SKM-1 treated with dmso at 0.1 percent for 144 hours (cell line): ENCODE measurements around the gene C18orf63.
"Not testable (repeated sequence)": the region's sequence is repeated elsewhere in the genome, so short reads cannot be mapped to it uniquely, and the experiment has no call there.

ENCODE experiments used
- DNase-seq: peaks from one replicate; lab custom pipeline; 2025; ENCODE audit not compliant: unreplicated experiment; lab: John Stamatoyannopoulos, UW

C18orf63 gene

GRCh38 chr18:74286106-74286855, 29.4 kb upstream of the C18orf63 start:
- DNase-seq, result no peak

GRCh38 chr18:74286856-74287255, 28.8 kb upstream of the C18orf63 start:
- no peak for DNase-seq

- DNase-seq, result no peak
These were observed 27.6 kb upstream of the C18orf63 start for GRCh38 chr18:74288041-74288440.

GRCh38 chr18:74288730-74289129, 26.9 kb upstream of the C18orf63 start:
- DNase-seq, result no peak

GRCh38 chr18:74289137-74289536, 26.5 kb upstream of the C18orf63 start:
- DNase-seq, result no peak

GRCh38 chr18:74290021-74290420, 25.6 kb upstream of the C18orf63 start:
- no peak for DNase-seq

GRCh38 chr18:74290794-74291471, 24.7 kb upstream of the C18orf63 start:
- DNase-seq, result no peak

GRCh38 chr18:74291472-74291770, 24.2 kb upstream of the C18orf63 start:
- DNase-seq, result no peak

GRCh38 chr18:74291771-74292540, 23.7 kb upstream of the C18orf63 start, which contains the start of gene CYB5A:
Gene CYB5A, minus strand, starts transcription at chr18:74291963. Its CDS starts 88 bp downstream, at chr18:74291875.
- DNase-seq, result peak; percentile 90

GRCh38 chr18:74292541-74292858, 23.1 kb upstream of the C18orf63 start:
- no peak for DNase-seq

- DNase-seq, result not testable (repeated sequence)
These were observed 22.7 kb upstream of the C18orf63 start for GRCh38 chr18:74292982-74293381.

GRCh38 chr18:74294526-74294925, 21.1 kb upstream of the C18orf63 start:
- no peak for DNase-seq

- DNase-seq, result no peak
These were observed 16.5 kb upstream of the C18orf63 start for GRCh38 chr18:74299162-74299561.

- no peak for DNase-seq
These were observed 15.9 kb upstream of the C18orf63 start for GRCh38 chr18:74299746-74300145.

- DNase-seq, result no peak
These were observed 12.3 kb upstream of the C18orf63 start for GRCh38 chr18:74303306-74303705.

- DNase-seq, result no peak
These were observed 11.7 kb upstream of the C18orf63 start for GRCh38 chr18:74303936-74304335.

- peak; percentile 40 for DNase-seq
These were observed 5.2 kb upstream of the C18orf63 start for GRCh38 chr18:74310411-74310810.

- DNase-seq, result no peak
These were observed 4.6 kb upstream of the C18orf63 start for GRCh38 chr18:74311000-74311399.

GRCh38 chr18:74314759-74315463, 728 bp upstream of the C18orf63 start:
- no peak for DNase-seq

GRCh38 chr18:74316257-74317170, 875 bp downstream of the C18orf63 start:
- no peak for DNase-seq
